Measurements from ENCODE around the gene CCDC85A. TPM values are rescaled to one million over a fixed set of nuclear protein-coding genes. Genes with fewer than 3 reads are reported as not detected.

CCDC85A gene
- total and polyA plus RNA-seq, 2 of the 4 experiments (the other 2 are of a cell fraction) = 1.1 to 2.2 TPM

GRCh38 chr2:56315376-56315775 lies 131.6 kb downstream of the CCDC85A start:
- Histone ChIP-seq H3K36me3 (ENCODE audit: control insufficient read depth, insufficient read depth, low read length) (no peaks in the 10 kb centered on the region), H3K4me3 (ENCODE audit: insufficient read depth, low read depth, low read length) (no peak overlapping the region), H3K9me1 (ENCODE audit: insufficient read depth, low read length) (no peaks in the 10 kb centered on the region), H4K20me1 (ENCODE audit: insufficient read depth, low read length) (no peaks in the 10 kb centered on the region), H2AFZ (replicated peaks; ENCODE audit: low read length, poor library complexity) (no peak overlapping the region), H3K23ac (ENCODE audit: low read depth, low read length) (no peak overlapping the region), H2BK5ac (ENCODE audit: low read depth, low read length, poor library complexity, severe bottlenecking) (no peak overlapping the region), H3K27ac (ENCODE audit: insufficient read depth, low read length) (no peak overlapping the region), H2BK20ac (ENCODE audit: low read depth, low read length) (no peak overlapping the region), H2BK120ac (ENCODE audit: low read depth, low read length) (no peak overlapping the region), H4K8ac (ENCODE audit: low read depth in 2 of 2, low read length in 2 of 2) (no peak overlapping the region), H3K9me3 (ENCODE audit: control insufficient read depth, insufficient read depth, low read length) (peaks cover 3% of the 10 kb centered on the region; the same call in 1 of the 2 replicates), H2BK15ac (ENCODE audit: low read depth, low read length) (no peak overlapping the region), H4K5ac (ENCODE audit: low read depth, low read length) (no peak overlapping the region), H3K18ac (ENCODE audit: low read depth, low read length) (no peak overlapping the region), H3K79me1 (ENCODE audit: low read depth in 1 of 2, low read length in 2 of 2) (no peaks in the 10 kb centered on the region), H3K56ac (ENCODE audit: extremely low read depth, insufficient read depth, low read length) (no peak overlapping the region), H3K4ac (ENCODE audit: low read depth, low read length) (no peak overlapping the region), H2AK9ac (replicated peaks; ENCODE audit: low read depth, low read length, poor library complexity) (no peak overlapping the region), H3K9ac (ENCODE audit: low read depth, low read length) (no peak overlapping the region), H4K91ac (ENCODE audit: insufficient read depth, low read depth, low read length) (no peak overlapping the region), H3K4me1 (ENCODE audit: control insufficient read depth, insufficient read depth, low read length) (no peaks in the 10 kb centered on the region), H3K14ac (replicated peaks; ENCODE audit: low read depth, low read length) (no peak overlapping the region), H3K4me2 (ENCODE audit: low read depth, low read length) (no peak overlapping the region), H2AK5ac (ENCODE audit: low read depth, low read length) (no peak overlapping the region), H3K27me3 (ENCODE audit: control insufficient read depth, insufficient read depth, low read length) (no peaks in the 10 kb centered on the region)
- TF ChIP-seq RFX5 (IDR thresholded peaks at IDR 0.05; ENCODE audit: low read depth, low read length) (no peak), SMC3 (IDR thresholded peaks at IDR 0.05; ENCODE audit: low read depth, low read length) (no peak)
- ChIA-PET CTCF (no interaction called here), POLR2A (ENCODE audit: unreplicated experiment) (no interaction called here)
- dilution Hi-C loops (cut with HindIII; ENCODE audit: low sequenced_read_pairs, unreplicated experiment) = no loop called here
- no peak for DNase-seq
- no TSS peak for BruUV-seq (replicated peaks)
- ATAC-seq (ENCODE audit: low read depth) = no peak
- intact Hi-C loops (cut with micrococcal nuclease) = no loop called here
- in situ Hi-C loops (cut with MboI; ENCODE audit: low sequenced_read_pairs) = no loop called here

All from IMR-90 (cell line).